Hepatocyte (in vitro differentiated cells): Measurements from ENCODE around the gene APPL2. TPM values are rescaled to one million over a fixed set of nuclear protein-coding genes. Genes with fewer than 3 reads are reported as not detected.
A peak's percentile ranks its signal among the peaks of the same experiment; 100 is the strongest.

Experiments used
- DNase-seq: peaks from one replicate; pipeline ENCODE4 v3.0.0-alpha.2; 2016; ENCODE audit warnings: low spot score
- H2AFZ ChIP-seq: fragments of 200-600 bp; sonication (generic); 2 replicates; pipeline ENCODE4 v1.6.0; 2016; ENCODE audit warnings: antibody characterized with exemption, mild to moderate bottlenecking
- H3K27ac ChIP-seq: fragments of 200-600 bp; sonication (generic); 2 replicates; pipeline ENCODE4 v1.5.1; 2016; ENCODE audit warnings: mild to moderate bottlenecking
- H3K27me3 ChIP-seq: fragments of 200-600 bp; sonication (generic); 2 replicates; pipeline ENCODE4 v1.6.1; 2016
- H3K36me3 ChIP-seq: fragments of 200-600 bp; sonication (generic); replicated peaks from 2 replicates; pipeline ENCODE4 v1.5.1; 2016; ENCODE audit warnings: low read depth; ENCODE audit not compliant: insufficient read depth
- H3K4me1 ChIP-seq: fragments of 200-600 bp; sonication (generic); 2 replicates; pipeline ENCODE4 v1.5.1; 2016; ENCODE audit warnings: mild to moderate bottlenecking, moderate library complexity; ENCODE audit not compliant: insufficient read depth
- H3K4me2 ChIP-seq: fragments of 200-600 bp; sonication (generic); 2 replicates; pipeline ENCODE4 v1.6.0; 2016
- H3K4me3 ChIP-seq: fragments of 200-600 bp; sonication (generic); 2 replicates; pipeline ENCODE4 v1.5.1; 2016; ENCODE audit warnings: mild to moderate bottlenecking
- H3K79me2 ChIP-seq: fragments of 200-600 bp; sonication (generic); 2 replicates; pipeline ENCODE4 v1.6.0; 2017; ENCODE audit warnings: mild to moderate bottlenecking
- H3K9me2 ChIP-seq: fragments of 200-600 bp; sonication (generic); replicated peaks from 2 replicates; pipeline ENCODE4 v1.6.0; 2017; ENCODE audit warnings: mild to moderate bottlenecking; ENCODE audit not compliant: insufficient read depth
- H3K9me3 ChIP-seq: fragments of 200-600 bp; sonication (generic); 2 replicates; pipeline ENCODE4 v1.5.1; 2016; ENCODE audit warnings: low read depth, mild to moderate bottlenecking
- H4K20me1 ChIP-seq: fragments of 200-600 bp; sonication (generic); 2 replicates; pipeline ENCODE4 v1.6.0; 2016; ENCODE audit warnings: mild to moderate bottlenecking; ENCODE audit not compliant: insufficient read depth, poor library complexity, severe bottlenecking
- EZH2 ChIP-seq: fragments of 200-600 bp; sonication (generic); IDR thresholded peaks from 2 replicates; pipeline ENCODE4 v1.6.1; 2016; ENCODE audit warnings: antibody characterized with exemption, mild to moderate bottlenecking, borderline replicate concordance
- EZH2phosphoT487 ChIP-seq: fragments of 200-600 bp; sonication (generic); IDR thresholded peaks from one replicate; pipeline ENCODE4 v1.6.1; 2018; ENCODE audit warnings: antibody characterized with exemption, mild to moderate bottlenecking, low read depth, moderate library complexity; ENCODE audit not compliant: unreplicated experiment, severe bottlenecking
- WGBS: methylation state at CpG from one replicate; pipeline ENCODE4 v1.1.6; 2016; ENCODE audit warnings: low lambda C conversion rate; ENCODE audit errors: missing lambda C conversion rate; 5-methylcytosine and 5-hydroxymethylcytosine counted together
- polyA plus RNA-seq: library from polyadenylated mRNA; unstranded; fragments of >200 nt; fragmentation: Nextera tagmentation; extraction: Ambion mirVana; gene quantifications from 2 replicates; pipeline ENCODE4 v1.2.1, GENCODE V29; 2016
- total RNA-seq: library from RNA; depleted of rRNA; stranded (reverse); fragments of >200 nt; gene quantifications from 2 replicates; pipeline ENCODE4 v1.2.3, GENCODE V29; 2014
- TF ChIP-seq, protein P1 (sequence below): fragments of 200-600 bp; sonication (generic); IDR thresholded peaks from 2 replicates; pipeline ENCODE4 v1.5.1; 2016; ENCODE audit warnings: antibody characterized with exemption, mild to moderate bottlenecking; ENCODE audit not compliant: poor library complexity

APPL2 gene
- total and polyA plus RNA-seq, 2 experiments from 2014 or later, result 42.2 to 74.1 TPM

DNA sequence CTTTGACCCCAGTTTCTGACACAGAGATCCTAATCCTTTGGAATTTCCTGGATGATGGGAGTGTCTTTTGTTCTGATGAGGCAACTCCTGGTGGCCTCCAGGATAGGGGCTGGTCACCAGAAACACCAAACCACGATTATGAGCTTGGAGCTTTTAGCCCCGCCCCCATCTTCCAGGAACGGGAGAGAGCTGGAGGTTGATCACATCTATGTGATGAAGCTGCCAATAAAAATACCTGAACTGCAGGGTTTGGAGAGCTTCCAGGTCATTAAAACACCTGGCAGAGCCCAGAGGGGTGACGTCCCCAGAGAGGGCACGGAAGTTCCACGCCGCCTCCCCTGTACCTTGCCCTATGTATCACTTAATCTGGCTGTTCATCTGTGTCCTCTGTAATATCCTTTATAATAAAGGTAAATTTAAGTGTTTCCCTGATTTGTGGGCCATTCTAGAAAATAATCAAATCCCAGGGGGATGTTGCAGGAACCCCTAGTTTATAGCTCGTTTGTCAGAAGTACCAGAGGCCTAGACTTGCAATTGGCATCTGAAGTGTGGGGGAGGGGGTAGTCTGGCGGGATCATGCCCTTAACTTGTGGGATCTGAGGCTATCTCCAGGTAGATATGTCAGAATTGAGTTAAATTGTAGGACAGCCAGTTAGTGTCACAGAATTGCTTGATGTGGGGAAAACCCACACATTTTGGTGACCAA is 21.2 kb downstream of the APPL2 start:
- no peaks in the 10 kb centered on the region for H4K20me1 ChIP-seq
- TF ChIP-seq, protein P1, sequence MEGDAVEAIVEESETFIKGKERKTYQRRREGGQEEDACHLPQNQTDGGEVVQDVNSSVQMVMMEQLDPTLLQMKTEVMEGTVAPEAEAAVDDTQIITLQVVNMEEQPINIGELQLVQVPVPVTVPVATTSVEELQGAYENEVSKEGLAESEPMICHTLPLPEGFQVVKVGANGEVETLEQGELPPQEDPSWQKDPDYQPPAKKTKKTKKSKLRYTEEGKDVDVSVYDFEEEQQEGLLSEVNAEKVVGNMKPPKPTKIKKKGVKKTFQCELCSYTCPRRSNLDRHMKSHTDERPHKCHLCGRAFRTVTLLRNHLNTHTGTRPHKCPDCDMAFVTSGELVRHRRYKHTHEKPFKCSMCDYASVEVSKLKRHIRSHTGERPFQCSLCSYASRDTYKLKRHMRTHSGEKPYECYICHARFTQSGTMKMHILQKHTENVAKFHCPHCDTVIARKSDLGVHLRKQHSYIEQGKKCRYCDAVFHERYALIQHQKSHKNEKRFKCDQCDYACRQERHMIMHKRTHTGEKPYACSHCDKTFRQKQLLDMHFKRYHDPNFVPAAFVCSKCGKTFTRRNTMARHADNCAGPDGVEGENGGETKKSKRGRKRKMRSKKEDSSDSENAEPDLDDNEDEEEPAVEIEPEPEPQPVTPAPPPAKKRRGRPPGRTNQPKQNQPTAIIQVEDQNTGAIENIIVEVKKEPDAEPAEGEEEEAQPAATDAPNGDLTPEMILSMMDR, result no peak
- TF ChIP-seq EZH2phosphoT487, result no peak
- no peak for TF ChIP-seq EZH2
- H3K27me3 ChIP-seq, result no peaks in the 10 kb centered on the region
- WGBS, result 76% methylated on average over 9 of the region's 9 CpGs
- peak overlapping the region; percentile 98 for H3K27ac ChIP-seq
- peaks cover 25% of the 10 kb centered on the region for H3K79me2 ChIP-seq
- peak; percentile 87 for DNase-seq
- peaks cover 3% of the 10 kb centered on the region for H3K36me3 ChIP-seq
- H2AFZ ChIP-seq, result no peak overlapping the region
- no peak overlapping the region for H3K4me3 ChIP-seq
- H3K9me3 ChIP-seq, result no peaks in the 10 kb centered on the region
- no peaks in the 10 kb centered on the region for H3K9me2 ChIP-seq
- H3K4me2 ChIP-seq, result peak overlapping the region; percentile 30
- H3K4me1 ChIP-seq, result peaks cover 23% of the 10 kb centered on the region

DNA sequence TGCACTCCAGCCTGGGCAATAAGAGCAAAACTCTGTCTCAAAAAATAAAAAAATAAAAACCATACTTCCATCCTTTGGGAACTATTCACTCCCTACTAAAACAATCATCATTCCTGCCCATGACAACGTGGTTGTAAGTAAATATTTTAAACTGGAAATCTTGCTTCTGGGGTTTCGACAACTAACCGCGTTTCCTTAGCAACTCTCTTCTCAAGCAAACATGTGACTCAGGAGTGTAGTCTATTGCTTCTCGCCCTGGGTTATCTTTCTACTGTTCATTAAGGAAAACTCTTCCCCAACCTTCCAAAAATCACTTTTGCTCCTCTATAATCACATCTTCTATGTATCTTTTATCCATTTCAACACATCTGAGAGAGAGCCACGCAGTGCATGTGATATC is 21.8 kb downstream of the APPL2 start:
- H3K36me3 ChIP-seq, result peaks cover 3% of the 10 kb centered on the region
- 65% methylated on average over 6 of the region's 6 CpGs for WGBS

DNA sequence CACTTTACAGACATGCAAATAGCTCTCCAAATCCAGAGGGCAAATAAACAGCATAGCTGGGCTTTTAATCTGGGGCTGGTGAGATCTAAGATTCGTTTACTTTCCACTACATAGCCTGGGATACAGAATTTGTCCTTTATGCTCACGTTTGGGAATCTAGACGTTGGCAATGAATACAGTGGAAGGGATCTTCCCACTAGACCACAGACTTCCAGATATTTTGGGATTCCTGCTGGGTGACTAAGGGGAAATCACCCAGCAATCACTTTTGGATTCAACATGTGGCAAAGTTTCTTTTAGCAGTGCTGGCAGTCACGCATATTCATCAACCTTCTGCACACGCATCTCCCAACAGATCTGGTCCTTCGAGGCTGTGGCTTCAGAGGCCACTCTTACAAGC is 23.5 kb downstream of the APPL2 start:
- 85% methylated on average over 6 of the region's 6 CpGs for WGBS
- H3K79me2 ChIP-seq, result peaks cover 3% of the 10 kb centered on the region
- TF ChIP-seq, protein P1, result no peak
- no peak for TF ChIP-seq EZH2
- TF ChIP-seq EZH2phosphoT487, result no peak
- H3K36me3 ChIP-seq, result peaks cover 3% of the 10 kb centered on the region
- no peak overlapping the region for H2AFZ ChIP-seq
- peaks cover 13% of the 10 kb centered on the region for H3K4me1 ChIP-seq
- H3K27me3 ChIP-seq, result no peaks in the 10 kb centered on the region
- H3K4me2 ChIP-seq, result no peak overlapping the region
- H3K4me3 ChIP-seq, result no peak overlapping the region
- H3K9me2 ChIP-seq, result no peaks in the 10 kb centered on the region
- no peaks in the 10 kb centered on the region for H4K20me1 ChIP-seq
- H3K27ac ChIP-seq, result no peak overlapping the region
- no peak for DNase-seq
- H3K9me3 ChIP-seq, result no peaks in the 10 kb centered on the region

More for the DNA sequence above, 21.8 kb downstream of the APPL2 start:
- H3K27ac ChIP-seq, result peak overlapping the region; percentile 98
- H3K9me3 ChIP-seq, result no peaks in the 10 kb centered on the region
- H3K79me2 ChIP-seq, result peaks cover 20% of the 10 kb centered on the region
- H3K4me3 ChIP-seq, result no peak overlapping the region
- no peaks in the 10 kb centered on the region for H4K20me1 ChIP-seq
- H3K4me2 ChIP-seq, result no peak overlapping the region
- H3K27me3 ChIP-seq, result no peaks in the 10 kb centered on the region
- H3K4me1 ChIP-seq, result peaks cover 16% of the 10 kb centered on the region
- no peak overlapping the region for H2AFZ ChIP-seq
- TF ChIP-seq EZH2 (no peak), EZH2phosphoT487 (no peak)
- TF ChIP-seq, protein P1, result no peak
- H3K9me2 ChIP-seq, result no peaks in the 10 kb centered on the region
- peak; percentile 64 for DNase-seq
